GM20000 (cell line): ENCODE results near the gene GSTA2.
"Not testable (repeated sequence)": the region's sequence is repeated elsewhere in the genome, so short reads cannot be mapped to it uniquely, and the experiment has no call there.

Source experiments
- DNase-seq: peaks from one replicate; pipeline ENCODE4 v3.0.0; 2012; ENCODE audit warnings: low spot score
- TF ChIP-seq, protein P1 (sequence below): IDR thresholded peaks from 2 replicates; pipeline ENCODE4 v1.5.1; 2012; ENCODE audit warnings: mild to moderate bottlenecking, control low read depth; ENCODE audit errors: extremely low read depth, missing control alignments

The GSTA2 gene

DNA sequence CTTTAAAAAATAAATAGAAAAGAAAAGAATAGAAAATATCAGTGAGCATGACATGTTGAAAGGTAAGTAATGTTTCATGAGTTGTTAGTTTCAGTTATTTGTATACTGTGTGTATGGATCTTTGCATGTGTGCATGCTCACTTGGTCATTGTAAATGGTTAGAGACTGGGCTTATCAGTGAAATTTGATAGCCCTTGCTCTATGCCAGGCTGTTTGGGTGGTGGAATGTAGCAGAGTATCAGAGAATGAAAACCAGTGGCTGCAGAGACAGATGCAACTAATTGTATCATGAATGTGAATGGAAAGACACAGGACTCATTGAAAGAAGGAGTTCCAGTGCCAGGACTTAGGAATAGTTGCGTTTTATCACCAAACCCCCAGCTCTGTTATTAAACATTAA lies 4.2 kb downstream of the GSTA2 start:
- TF ChIP-seq, protein P1, sequence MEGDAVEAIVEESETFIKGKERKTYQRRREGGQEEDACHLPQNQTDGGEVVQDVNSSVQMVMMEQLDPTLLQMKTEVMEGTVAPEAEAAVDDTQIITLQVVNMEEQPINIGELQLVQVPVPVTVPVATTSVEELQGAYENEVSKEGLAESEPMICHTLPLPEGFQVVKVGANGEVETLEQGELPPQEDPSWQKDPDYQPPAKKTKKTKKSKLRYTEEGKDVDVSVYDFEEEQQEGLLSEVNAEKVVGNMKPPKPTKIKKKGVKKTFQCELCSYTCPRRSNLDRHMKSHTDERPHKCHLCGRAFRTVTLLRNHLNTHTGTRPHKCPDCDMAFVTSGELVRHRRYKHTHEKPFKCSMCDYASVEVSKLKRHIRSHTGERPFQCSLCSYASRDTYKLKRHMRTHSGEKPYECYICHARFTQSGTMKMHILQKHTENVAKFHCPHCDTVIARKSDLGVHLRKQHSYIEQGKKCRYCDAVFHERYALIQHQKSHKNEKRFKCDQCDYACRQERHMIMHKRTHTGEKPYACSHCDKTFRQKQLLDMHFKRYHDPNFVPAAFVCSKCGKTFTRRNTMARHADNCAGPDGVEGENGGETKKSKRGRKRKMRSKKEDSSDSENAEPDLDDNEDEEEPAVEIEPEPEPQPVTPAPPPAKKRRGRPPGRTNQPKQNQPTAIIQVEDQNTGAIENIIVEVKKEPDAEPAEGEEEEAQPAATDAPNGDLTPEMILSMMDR: no peak
- no peak for DNase-seq

GRCh38 chr6:52757651-52758338 lies 5.5 kb downstream of the GSTA2 start:
- not testable (repeated sequence) for DNase-seq

- TF ChIP-seq, protein P1: no peak
- DNase-seq: no peak
Observed at GRCh38 chr6:52754443-52754842, 8.8 kb downstream of the GSTA2 start.

GRCh38 chr6:52753137-52753536 lies 10.1 kb downstream of the GSTA2 start:
- not testable (repeated sequence) for DNase-seq

DNA sequence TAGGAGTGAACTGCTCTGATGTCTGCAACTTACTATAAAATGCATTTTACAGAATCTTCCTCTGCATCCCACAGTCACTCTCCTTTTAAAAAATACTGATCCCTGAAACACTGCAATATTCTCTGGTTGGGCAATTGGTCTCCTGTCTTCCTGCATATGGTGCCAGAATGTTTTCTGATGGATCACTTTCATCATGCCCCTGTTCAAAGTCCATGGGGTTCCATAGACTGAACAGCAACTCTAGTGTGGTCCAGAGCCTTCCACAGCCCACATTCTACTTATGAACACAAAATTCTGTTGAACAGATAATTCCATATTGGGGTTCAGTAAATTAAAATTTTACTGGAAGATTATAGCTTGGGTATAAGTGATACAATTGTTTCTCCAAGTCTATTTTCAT lies 11.0 kb downstream of the GSTA2 start:
- TF ChIP-seq, protein P1: no peak

DNA sequence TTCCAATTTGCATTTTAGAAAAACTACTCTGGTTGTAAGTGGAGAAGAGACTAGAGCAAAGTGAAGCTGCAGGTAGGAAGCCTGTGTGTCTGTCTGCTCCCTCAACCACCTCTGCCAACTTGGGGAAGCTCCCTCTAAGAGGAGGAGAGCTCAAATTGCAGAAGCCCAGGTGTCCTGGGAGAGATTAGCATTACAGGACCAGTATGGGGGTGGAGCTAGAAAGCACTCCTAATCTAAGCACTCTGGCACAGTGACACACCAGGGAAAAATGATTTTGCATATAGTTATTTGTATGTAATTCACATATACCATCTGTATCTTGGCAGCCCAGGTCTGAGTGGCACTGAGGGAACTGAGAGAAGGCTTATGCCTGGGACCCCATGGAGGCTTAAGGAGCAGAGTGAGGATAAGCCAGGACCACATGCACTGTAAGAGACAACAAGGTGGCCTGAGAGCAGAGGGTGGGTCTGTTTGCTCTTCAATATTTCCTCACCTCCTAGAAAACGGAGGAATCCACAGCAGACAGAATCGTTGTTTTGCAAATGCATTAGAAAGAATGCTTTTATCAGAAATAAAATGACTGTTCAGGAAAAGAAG lies 13.6 kb downstream of the GSTA2 start:
- no peak for DNase-seq
- TF ChIP-seq, protein P1: no peak

More for the DNA sequence above, 11.0 kb downstream of the GSTA2 start:
- no peak for DNase-seq

DNA sequence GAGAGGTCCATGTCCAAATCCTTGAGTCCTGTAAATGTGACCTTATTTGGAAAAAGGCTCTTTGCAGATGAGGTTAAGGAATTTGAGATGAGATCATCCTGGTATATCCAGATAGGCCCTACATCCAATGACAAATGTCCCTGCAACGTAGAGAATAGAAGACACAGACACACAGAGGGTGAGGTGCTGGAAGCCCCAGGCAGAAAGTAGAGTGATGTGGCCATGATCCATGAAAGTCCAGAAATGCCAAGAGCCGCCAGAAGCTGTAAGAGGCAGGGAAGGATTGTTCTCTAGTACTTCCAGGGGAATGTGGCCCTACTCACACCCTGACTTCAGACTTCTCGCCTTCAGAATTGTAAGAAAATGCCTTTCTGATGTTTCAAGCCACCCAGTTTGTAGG lies 16.0 kb downstream of the GSTA2 start:
- DNase-seq: not testable (repeated sequence)

- TF ChIP-seq, protein P1: no peak
- DNase-seq: no peak
Observed at GRCh38 chr6:52746213-52746612, 17.1 kb downstream of the GSTA2 start.

- TF ChIP-seq, protein P1: no peak
- no peak for DNase-seq
Observed at GRCh38 chr6:52745764-52746201, 17.5 kb downstream of the GSTA2 start.
